WERI-Rb-1 (cell line): ENCODE data around the gene FIZ1.

Experiments
- DNase-seq: peaks from one replicate; pipeline ENCODE4 v3.0.0-alpha.2; 2020
- H3K27ac ChIP-seq: fragments of 250-450 bp; sonication (Bioruptor Pico); 2 replicates; pipeline ENCODE4 v1.5.1; 2020; ENCODE audit warnings: mild to moderate bottlenecking, moderate library complexity
- H3K27me3 ChIP-seq: fragments of 250-450 bp; sonication (Bioruptor Pico); 2 replicates; pipeline ENCODE4 v1.5.1; 2021; ENCODE audit warnings: mild to moderate bottlenecking, low read depth, moderate library complexity; ENCODE audit not compliant: insufficient read depth, severe bottlenecking
- H3K36me3 ChIP-seq: fragments of 250-450 bp; sonication (Bioruptor Pico); 2 replicates; pipeline ENCODE4 v1.5.1; 2020; ENCODE audit warnings: mild to moderate bottlenecking, moderate library complexity
- H3K4me3 ChIP-seq: 2 replicates; pipeline ENCODE4 v1.5.1; 2011; ENCODE audit warnings: low read depth, mild to moderate bottlenecking, control low read depth, low read length
- H3K9me3 ChIP-seq: fragments of 250-450 bp; sonication (Bioruptor Pico); 2 replicates; pipeline ENCODE4 v1.5.1; 2021; ENCODE audit warnings: mild to moderate bottlenecking, moderate library complexity; ENCODE audit not compliant: severe bottlenecking
- TF ChIP-seq, protein P1 (sequence below): IDR thresholded peaks from 2 replicates; pipeline ENCODE4 v1.5.1; 2011; ENCODE audit warnings: low read depth, mild to moderate bottlenecking, control low read depth, inconsistent platforms, low read length

FIZ1 gene

DNA sequence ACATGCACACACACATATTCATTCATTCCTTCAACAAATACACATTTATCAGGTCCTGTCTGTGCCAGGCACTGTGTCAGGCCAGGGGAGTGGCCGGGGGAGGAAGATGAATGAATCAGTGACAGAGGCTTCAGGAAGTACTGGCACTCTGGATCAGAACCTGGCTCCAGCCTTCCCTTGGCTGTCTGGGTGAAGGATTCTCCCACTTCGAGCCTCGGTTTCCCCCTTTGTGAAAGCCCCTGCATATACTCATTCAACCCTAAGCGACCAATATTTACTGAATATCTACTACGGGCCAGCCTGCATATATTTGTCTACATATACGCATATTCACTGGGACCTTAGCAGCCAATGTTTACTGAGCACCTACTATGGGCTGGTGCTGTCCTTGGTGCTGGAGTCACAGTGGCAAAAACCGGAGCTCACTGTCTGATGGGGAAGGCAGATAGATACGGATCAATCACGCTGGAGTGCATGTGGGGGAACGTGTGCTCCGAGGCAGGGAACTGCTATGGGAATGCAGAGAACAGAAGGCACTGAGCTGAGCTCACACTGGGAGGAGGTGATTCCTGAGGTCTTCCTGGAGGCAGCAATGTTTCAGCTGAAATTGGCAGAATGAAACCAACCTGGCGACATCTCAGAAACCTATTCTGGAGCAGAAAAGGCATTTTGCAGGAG, 18.0 kb downstream of the FIZ1 start:
- Histone ChIP-seq H3K4me3 (peak overlapping the region; percentile 95), H3K27me3 (no peaks in the 10 kb centered on the region), H3K27ac (peak overlapping the region; percentile 90), H3K9me3 (no peaks in the 10 kb centered on the region), H3K36me3 (peaks cover 12% of the 10 kb centered on the region)
- TF ChIP-seq, protein P1, sequence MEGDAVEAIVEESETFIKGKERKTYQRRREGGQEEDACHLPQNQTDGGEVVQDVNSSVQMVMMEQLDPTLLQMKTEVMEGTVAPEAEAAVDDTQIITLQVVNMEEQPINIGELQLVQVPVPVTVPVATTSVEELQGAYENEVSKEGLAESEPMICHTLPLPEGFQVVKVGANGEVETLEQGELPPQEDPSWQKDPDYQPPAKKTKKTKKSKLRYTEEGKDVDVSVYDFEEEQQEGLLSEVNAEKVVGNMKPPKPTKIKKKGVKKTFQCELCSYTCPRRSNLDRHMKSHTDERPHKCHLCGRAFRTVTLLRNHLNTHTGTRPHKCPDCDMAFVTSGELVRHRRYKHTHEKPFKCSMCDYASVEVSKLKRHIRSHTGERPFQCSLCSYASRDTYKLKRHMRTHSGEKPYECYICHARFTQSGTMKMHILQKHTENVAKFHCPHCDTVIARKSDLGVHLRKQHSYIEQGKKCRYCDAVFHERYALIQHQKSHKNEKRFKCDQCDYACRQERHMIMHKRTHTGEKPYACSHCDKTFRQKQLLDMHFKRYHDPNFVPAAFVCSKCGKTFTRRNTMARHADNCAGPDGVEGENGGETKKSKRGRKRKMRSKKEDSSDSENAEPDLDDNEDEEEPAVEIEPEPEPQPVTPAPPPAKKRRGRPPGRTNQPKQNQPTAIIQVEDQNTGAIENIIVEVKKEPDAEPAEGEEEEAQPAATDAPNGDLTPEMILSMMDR, result no peak
- DNase-seq, result no peak

DNA sequence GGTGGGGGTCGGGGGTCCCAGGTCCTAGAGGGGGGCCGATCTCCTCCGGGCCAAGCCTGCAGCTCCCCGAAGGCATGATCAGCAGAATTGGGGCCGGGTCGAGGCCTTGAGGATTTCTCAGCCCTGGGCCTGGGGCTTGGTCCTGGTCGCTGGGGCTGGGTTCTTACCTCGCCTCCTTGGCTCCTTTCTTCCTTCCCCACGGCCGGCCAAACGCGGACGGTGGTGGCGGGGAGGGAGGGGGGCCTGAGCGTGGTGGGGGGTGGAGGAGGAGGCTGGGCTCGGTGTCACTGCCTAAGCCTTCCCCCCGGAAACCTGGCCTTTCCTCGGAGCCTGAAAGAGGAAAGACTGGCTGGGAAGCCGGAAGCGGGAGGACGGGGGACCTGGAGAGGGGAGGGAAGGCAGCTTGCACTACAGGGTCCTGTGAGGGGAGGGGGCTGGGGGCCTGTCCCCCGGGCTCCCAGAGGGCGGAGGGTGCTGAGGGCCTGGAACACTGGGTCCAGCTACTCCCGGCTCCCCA, 18.6 kb downstream of the FIZ1 start, which contains the start of gene ZNF579:
ZNF579 (minus strand) TSS at position 221 of the 517 bp plus-strand sequence. CDS start 1,209 bp downstream, outside the sequence.
- Histone ChIP-seq H3K9me3 (no peaks in the 10 kb centered on the region), H3K36me3 (peaks cover 18% of the 10 kb centered on the region), H3K27me3 (no peaks in the 10 kb centered on the region), H3K4me3 (peak within 1 kb of the TSS; percentile 95), H3K27ac (peak within 1 kb of the TSS; percentile 90)
- TF ChIP-seq, protein P1, result no peak
- DNase-seq, result peak; percentile 94

DNA sequence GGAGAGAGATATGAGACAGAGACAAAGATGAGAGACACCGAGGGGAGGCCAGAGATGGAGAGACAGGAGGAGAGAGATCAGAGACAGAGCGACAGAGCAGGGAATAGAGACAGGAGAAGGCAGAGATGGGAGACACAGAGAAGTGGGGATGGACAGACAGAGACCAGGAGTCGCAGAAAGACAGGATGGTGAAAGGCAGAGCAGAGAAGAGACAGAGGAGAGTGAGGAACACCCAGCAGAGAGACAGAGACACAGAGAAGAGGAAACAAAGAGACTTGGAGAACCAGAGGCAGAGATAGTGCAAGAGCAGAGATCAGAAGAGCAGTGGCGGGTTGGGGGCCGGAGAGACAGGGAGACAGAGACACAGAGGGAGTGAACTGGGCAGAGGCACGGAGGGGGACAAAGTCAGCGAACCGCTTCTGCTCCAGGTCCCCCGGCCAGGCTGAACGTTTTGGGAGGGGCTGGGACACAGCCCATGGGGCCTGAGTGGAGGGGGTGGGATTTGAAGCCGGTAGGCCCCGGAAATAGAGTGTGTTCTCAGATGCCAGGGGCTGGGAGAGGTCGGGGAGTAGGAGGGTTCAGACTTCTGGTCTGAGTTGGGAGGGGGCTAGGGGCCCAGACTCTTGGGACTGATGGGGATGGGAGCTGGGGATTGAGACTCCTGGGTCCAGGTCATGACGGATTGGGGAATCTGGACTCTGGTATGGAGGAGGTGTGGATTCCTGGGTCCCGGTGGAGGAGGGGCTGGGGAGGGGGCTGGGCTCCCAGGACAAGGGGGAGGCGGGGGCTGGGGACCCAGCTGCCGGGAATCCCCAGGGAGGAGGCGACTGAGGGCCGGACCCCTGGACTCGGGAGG, 19.3 kb downstream of the FIZ1 start:
- Histone ChIP-seq H3K9me3 (no peaks in the 10 kb centered on the region), H3K4me3 (peak overlapping the region; percentile 95), H3K27me3 (no peaks in the 10 kb centered on the region), H3K27ac (peak overlapping the region; percentile 90), H3K36me3 (peaks cover 18% of the 10 kb centered on the region)
- TF ChIP-seq, protein P1, result no peak
- peak; percentile 27 for DNase-seq

DNA sequence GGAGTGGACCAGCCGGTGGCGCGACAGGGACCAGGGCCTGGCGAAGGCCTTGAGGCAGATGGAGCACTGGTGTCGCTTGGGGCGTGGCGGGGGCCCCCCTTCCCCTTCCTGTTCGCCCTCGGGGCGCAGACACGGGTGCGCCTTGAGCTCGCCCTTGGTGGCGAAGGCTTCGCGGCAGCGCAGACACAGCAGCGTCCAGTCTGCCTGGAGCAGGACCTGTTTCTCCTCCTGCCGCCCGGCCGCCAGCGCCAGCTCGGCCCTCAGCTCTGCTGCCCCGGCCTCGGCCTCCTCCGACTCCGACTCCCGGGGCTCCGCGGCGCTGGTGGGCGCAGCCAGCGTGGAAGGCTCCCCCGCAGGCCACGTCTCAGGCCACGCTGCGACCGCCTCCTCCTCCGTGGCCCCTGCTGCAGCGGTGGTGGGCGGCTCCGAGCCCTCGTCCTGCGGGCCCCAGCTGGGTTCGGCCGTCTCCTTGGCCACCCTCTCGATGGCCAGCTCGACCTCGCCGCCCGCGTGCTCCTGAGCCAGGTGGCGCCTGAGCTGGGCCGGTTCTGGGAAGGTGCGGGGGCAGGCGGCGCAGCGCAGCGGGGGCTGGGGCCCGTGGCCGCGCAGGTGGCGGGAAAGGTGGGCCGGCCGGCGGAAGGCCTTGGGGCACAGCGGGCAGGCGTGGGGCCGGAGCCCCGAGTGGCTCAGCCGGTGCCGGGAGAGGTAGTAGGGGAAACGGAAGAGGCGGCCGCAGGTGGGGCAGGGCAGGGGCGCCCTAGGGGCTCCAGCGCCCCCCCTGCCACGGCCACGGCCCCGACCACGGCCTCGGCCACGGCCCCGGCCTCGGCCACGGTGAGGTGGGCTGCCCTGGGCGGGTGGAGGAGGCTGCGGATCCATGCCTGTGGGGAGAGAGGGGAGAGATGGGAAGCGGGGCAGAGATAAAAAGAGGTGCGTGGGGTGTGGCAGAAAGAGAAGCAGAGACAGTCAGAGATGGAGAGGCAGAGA, 20.3 kb downstream of the FIZ1 start:
- H3K4me3 ChIP-seq, result peak overlapping the region; percentile 95; the same call in 1 of the 2 replicates
- H3K27me3 ChIP-seq, result no peaks in the 10 kb centered on the region
- peaks cover 18% of the 10 kb centered on the region for H3K36me3 ChIP-seq
- no peaks in the 10 kb centered on the region for H3K9me3 ChIP-seq
- TF ChIP-seq, protein P1, result no peak
- peak overlapping the region; percentile 90 for H3K27ac ChIP-seq
- DNase-seq, result no peak
